ENCODE measurements around the gene GAPDHS.

DNA sequence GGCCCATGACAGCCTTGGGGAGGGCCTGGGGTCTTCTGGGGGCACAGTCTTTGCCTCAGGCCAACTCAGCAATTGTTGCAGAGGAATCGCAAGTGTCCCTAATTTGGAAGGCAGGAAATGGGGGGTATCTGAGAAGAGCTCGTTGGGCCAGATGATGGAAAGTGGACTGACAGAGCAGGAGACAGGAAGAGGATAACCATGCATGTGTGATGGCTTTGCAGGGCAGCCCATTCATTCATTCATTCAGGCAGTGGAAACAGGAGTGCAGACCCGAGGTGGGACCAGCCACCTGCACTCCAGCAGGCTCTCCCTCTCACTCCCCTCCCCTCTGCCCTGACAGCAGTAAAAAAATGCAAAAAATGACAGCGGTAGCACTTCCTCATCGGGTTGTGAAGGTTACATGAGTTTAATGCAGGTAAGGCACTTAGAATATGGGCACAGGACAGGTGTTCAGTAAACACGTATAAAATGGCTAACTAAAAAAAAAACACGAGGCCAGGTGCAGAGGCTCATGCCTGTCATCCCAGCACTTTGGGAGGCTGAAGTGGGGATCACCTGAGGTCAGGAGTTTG lies 7.2 kb downstream of the GAPDHS start:
- TF ChIP-seq, protein P1, sequence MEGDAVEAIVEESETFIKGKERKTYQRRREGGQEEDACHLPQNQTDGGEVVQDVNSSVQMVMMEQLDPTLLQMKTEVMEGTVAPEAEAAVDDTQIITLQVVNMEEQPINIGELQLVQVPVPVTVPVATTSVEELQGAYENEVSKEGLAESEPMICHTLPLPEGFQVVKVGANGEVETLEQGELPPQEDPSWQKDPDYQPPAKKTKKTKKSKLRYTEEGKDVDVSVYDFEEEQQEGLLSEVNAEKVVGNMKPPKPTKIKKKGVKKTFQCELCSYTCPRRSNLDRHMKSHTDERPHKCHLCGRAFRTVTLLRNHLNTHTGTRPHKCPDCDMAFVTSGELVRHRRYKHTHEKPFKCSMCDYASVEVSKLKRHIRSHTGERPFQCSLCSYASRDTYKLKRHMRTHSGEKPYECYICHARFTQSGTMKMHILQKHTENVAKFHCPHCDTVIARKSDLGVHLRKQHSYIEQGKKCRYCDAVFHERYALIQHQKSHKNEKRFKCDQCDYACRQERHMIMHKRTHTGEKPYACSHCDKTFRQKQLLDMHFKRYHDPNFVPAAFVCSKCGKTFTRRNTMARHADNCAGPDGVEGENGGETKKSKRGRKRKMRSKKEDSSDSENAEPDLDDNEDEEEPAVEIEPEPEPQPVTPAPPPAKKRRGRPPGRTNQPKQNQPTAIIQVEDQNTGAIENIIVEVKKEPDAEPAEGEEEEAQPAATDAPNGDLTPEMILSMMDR (conservative IDR thresholded peaks at IDR 0.05 in 1 of 2, IDR thresholded peaks at IDR 0.05 in 1 of 2; ENCODE audit: extremely low read depth in 1 of 2, insufficient read depth in 1 of 2, low read depth in 1 of 2, low read length in 2 of 2) = no peak
- no peak for TF ChIP-seq EZH2 (IDR thresholded peaks at IDR 0.05; ENCODE audit: borderline replicate concordance, low read length)
